ENCODE data around the gene OGFR.
"Not testable (repeated sequence)": the region's sequence is repeated elsewhere in the genome, so short reads cannot be mapped to it uniquely, and the experiment has no call there.

Gene OGFR

GRCh38 chr20:62850333-62850974 lies 45.8 kb downstream of the OGFR start:
- TF ChIP-seq CTCF (IDR thresholded peaks at IDR 0.05; ENCODE audit: insufficient read depth, low read depth, low read length, missing control alignments), result no peak
- H3K4me3 ChIP-seq (ENCODE audit: low read length), result no peak overlapping the region
- no peak for DNase-seq (ENCODE audit: low read depth)

DNA sequence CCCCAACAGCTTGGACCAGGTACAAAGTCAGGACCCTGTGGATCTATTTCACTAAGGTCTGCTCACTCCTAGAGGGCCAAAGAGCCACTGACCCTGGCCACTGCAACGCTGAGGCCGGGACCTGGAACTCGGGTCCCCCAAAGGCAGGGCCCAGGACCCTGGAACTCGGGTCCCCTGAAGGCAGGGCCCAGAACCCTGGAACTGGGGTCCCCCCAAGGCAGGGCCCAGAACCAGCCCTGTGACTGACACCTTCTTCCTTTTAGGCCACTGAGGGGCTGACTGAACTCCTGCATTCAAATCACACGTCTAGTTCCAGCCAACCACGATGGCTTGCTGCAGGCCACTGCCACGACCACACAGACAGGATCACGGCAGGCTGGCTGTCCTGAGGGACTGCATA lies 47.6 kb downstream of the OGFR start:
- no peak overlapping the region for H3K4me3 ChIP-seq (ENCODE audit: low read length)
- TF ChIP-seq CTCF (IDR thresholded peaks at IDR 0.05; ENCODE audit: insufficient read depth, low read depth, low read length, missing control alignments), result no peak

GRCh38 chr20:62852841-62853240 lies 48.2 kb downstream of the OGFR start:
- H3K4me3 ChIP-seq (ENCODE audit: low read length), result no peak overlapping the region
- no peak for TF ChIP-seq CTCF (IDR thresholded peaks at IDR 0.05; ENCODE audit: insufficient read depth, low read depth, low read length, missing control alignments)
- DNase-seq (ENCODE audit: low read depth), result no peak

More for the DNA sequence above, 47.6 kb downstream of the OGFR start:
- DNase-seq (ENCODE audit: low read depth), result no peak

GRCh38 chr20:62853304-62853703 lies 48.7 kb downstream of the OGFR start:
- not testable (repeated sequence) for DNase-seq (ENCODE audit: low read depth); H3K4me3 ChIP-seq (ENCODE audit: low read length)

DNA sequence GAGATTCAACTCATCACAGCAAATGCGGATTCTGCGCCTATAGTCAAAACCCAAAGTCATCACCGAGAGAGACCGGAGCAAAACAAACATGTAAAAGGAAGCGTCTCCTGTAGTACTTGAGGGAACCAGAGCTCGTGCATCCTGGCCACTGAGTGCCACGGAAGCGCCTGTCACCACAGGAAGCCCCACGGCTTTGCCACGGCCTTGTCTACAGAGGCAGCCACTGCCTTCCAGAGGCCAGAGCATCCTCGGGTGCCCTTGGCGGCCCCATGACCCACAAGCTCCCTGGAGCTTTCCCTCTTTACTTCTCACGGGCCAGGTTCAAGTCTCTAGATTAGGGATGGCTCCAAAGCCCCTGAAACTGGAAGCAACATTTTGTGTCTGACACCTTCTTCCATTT lies 49.5 kb downstream of the OGFR start:
- H3K4me3 ChIP-seq (ENCODE audit: low read length), result no peak overlapping the region
- no peak for DNase-seq (ENCODE audit: low read depth)
- no peak for TF ChIP-seq CTCF (IDR thresholded peaks at IDR 0.05; ENCODE audit: insufficient read depth, low read depth, low read length, missing control alignments)

GRCh38 chr20:62855120-62855519 lies 50.5 kb downstream of the OGFR start:
- TF ChIP-seq CTCF (IDR thresholded peaks at IDR 0.05; ENCODE audit: insufficient read depth, low read depth, low read length, missing control alignments), result no peak
- no peak for DNase-seq (ENCODE audit: low read depth)
- H3K4me3 ChIP-seq (ENCODE audit: low read length), result no peak overlapping the region

DNA sequence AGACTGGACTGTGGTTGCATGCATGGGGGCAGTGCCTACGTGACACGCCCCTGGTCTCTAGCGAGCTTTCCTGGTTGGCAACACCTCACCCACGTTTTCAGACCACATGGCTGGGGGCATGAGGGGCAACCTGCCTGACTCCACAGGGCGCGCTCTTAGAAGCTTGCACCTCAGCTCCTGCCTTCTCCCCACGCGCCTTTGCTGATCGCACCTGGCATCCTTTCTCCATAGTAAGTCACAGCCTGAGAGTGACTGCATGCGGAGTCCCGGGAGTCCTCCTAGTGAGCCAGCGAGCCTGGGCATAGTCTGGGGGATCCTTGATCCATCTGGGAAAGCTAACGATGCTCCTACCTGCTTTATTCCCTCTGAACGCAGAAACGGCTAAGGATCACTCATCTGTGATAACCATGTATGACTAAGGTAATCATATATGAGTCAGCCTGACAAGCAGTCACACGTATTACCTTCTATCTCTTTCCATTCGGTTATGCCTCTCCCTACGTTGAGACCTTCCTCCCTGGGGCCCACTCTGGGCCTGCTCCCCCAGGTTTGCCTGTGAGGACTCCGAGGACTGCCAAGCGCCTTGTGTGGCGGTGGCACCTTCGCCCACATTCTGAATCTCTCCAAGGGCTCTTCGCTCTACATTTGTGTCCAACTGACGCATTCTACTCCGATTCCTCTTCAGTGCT lies 52.4 kb downstream of the OGFR start:
- H3K4me3 ChIP-seq (ENCODE audit: low read length), result no peak overlapping the region
- no peak for TF ChIP-seq CTCF (IDR thresholded peaks at IDR 0.05; ENCODE audit: insufficient read depth, low read depth, low read length, missing control alignments)
- DNase-seq (ENCODE audit: low read depth), result peak; percentile 87

Data from epithelial cell of esophagus (primary cell).